ENCODE data around the gene WDR59.
A peak's percentile ranks its signal among the peaks of the same experiment; 100 is the strongest.
"Not testable (repeated sequence)": the region's sequence is repeated elsewhere in the genome, so short reads cannot be mapped to it uniquely, and the experiment has no call there.

WDR59 gene

DNA sequence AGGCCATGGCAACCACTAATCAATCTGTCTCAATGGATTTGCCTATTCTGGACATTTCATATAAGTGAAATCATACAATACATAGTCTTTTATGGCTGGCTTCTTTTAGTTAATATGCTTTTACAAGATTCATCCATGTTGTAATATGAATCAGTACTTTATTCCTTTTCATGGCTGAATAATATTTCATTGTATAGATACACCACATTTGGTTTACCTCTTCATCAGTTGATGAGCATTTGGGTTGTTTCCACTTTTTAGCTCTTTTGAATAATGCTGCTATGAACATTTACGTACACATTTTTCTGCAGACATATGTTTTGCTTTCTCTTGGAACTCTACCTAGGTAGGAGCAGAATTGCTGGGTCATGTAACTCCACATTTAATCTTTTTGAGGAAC lies 11.1 kb upstream of the WDR59 start:
- H3K79me2 ChIP-seq = peaks cover 14% of the 10 kb centered on the region
- H3K9ac ChIP-seq = no peak overlapping the region
- H2AFZ ChIP-seq = no peak overlapping the region
- no peaks in the 10 kb centered on the region for H3K36me3 ChIP-seq (ENCODE audit: control insufficient read depth, insufficient read depth, low read length)
- H3K4me1 ChIP-seq = peaks cover 23% of the 10 kb centered on the region
- no peak for TF ChIP-seq CTCF (IDR thresholded peaks at IDR 0.05)
- H3K4me3 ChIP-seq (ENCODE audit: low read depth, low read length) = no peak overlapping the region
- no peaks in the 10 kb centered on the region for H3K27me3 ChIP-seq (ENCODE audit: control insufficient read depth, insufficient read depth, low read length)
- H3K27ac ChIP-seq = no peak overlapping the region
- H3K9me3 ChIP-seq (ENCODE audit: control insufficient read depth, low read length) = no peaks in the 10 kb centered on the region
- no peak overlapping the region for H3K4me2 ChIP-seq (ENCODE audit: low read length)

DNA sequence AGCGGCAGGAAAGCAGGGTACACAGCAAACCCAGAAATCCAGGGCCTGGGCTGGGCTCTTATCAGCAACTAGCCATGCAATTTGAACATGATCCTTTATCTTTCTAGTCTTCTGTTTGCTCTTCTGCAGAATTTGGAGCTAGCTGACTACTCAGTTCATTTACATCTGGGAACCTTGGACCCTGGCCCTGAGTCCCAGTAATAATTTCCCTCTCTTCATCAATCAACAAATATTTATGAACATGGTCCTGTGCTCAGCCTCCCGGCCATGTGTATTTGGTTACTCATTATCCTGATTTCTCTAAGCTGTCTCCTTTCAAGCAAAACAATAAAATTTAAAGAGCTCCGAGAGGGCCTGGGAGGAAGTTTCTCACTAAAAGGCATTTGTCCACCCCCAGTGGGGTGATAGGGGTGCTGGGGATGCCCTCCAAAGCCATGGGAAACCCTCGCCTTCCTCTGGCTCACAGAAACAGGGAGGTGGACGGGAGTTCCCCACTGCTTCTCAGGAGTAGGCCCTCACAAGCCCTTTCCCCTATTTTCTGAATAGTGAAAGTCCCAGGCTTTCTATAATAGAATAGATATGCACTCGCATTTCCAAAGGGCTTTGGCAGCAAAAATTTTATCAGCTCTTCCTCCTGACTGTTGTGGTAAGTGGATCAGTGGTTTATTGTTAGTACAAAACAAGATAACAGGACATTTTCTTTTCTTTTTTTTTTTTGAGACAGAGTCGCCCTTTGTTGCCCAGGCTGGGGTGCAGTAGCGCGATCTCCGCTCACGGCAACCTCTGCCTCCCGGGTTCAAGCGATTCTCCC lies 6.9 kb upstream of the WDR59 start:
- no peaks in the 10 kb centered on the region for H3K36me3 ChIP-seq (ENCODE audit: control insufficient read depth, insufficient read depth, low read length)
- H3K4me3 ChIP-seq (ENCODE audit: low read depth, low read length) = no peak overlapping the region
- H3K27ac ChIP-seq = peak overlapping the region; percentile 79
- H3K79me2 ChIP-seq = no peaks in the 10 kb centered on the region
- H3K4me2 ChIP-seq (ENCODE audit: low read length) = no peak overlapping the region
- H3K9ac ChIP-seq = no peak overlapping the region
- no peaks in the 10 kb centered on the region for H3K9me3 ChIP-seq (ENCODE audit: control insufficient read depth, low read length)
- H3K27me3 ChIP-seq (ENCODE audit: control insufficient read depth, insufficient read depth, low read length) = no peaks in the 10 kb centered on the region
- no peak for TF ChIP-seq CTCF (IDR thresholded peaks at IDR 0.05)
- H2AFZ ChIP-seq = peak overlapping the region; percentile 94
- H3K4me1 ChIP-seq = peaks cover 15% of the 10 kb centered on the region

GRCh38 chr16:74991268-74991592 lies 6.3 kb upstream of the WDR59 start:
- Histone ChIP-seq H3K27me3 (ENCODE audit: control insufficient read depth, insufficient read depth, low read length) (no peaks in the 10 kb centered on the region), H3K36me3 (ENCODE audit: control insufficient read depth, insufficient read depth, low read length) (no peaks in the 10 kb centered on the region), H3K27ac (peak overlapping the region; percentile 79), H3K4me1 (peaks cover 15% of the 10 kb centered on the region), H3K9me3 (ENCODE audit: control insufficient read depth, low read length) (no peaks in the 10 kb centered on the region), H2AFZ (peak overlapping the region; percentile 94), H3K9ac (no peak overlapping the region), H3K4me2 (ENCODE audit: low read length) (no peak overlapping the region), H3K4me3 (ENCODE audit: low read depth, low read length) (no peak overlapping the region), H3K79me2 (no peaks in the 10 kb centered on the region)
- no peak for TF ChIP-seq CTCF (IDR thresholded peaks at IDR 0.05)

DNA sequence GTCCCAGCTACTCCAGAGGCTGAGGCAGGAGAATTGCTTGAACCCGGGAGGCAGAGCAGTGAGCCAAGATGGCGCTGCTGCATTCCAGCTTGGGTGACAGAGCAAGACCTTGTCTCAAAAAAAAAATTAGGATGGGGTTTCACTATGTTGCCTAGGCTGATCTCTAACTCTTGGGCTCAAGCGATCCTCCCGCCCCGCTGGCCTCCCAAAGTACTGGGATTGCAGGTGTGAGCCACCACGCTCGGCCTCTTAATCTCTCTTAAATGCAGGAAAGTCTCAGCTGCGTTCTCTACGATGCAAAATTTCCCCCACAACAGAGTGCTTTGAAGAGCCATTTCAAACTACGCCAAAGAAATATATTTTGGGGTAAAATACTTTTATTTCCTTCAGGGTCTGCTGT lies 5.9 kb upstream of the WDR59 start:
- no peak for TF ChIP-seq CTCF (IDR thresholded peaks at IDR 0.05)
- Histone ChIP-seq H2AFZ (peak overlapping the region; percentile 94), H3K79me2 (no peaks in the 10 kb centered on the region), H3K4me3 (ENCODE audit: low read depth, low read length) (no peak overlapping the region), H3K4me2 (ENCODE audit: low read length) (no peak overlapping the region), H3K27ac (no peak overlapping the region), H3K9me3 (ENCODE audit: control insufficient read depth, low read length) (no peaks in the 10 kb centered on the region), H3K36me3 (ENCODE audit: control insufficient read depth, insufficient read depth, low read length) (no peaks in the 10 kb centered on the region), H3K4me1 (peaks cover 15% of the 10 kb centered on the region), H3K27me3 (ENCODE audit: control insufficient read depth, insufficient read depth, low read length) (no peaks in the 10 kb centered on the region), H3K9ac (no peak overlapping the region)

DNA sequence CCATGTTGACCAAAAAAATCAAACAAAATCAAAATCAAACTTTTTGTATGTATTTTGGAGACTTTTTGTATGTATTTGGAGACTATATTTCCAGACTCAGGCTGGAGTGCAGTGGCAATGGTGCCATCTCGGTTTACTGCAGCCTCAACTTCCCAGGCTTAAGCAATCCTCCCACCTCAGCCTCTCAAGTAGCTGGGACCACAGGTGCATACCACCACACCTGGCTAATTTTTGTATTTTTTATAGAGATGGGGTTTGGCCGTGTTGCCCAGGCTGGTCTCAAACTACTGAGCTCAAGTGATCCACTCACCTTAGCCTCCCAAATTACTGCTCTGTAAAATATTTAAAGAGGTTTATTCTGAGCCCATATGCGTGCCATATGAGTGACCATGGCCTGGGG lies 4.9 kb upstream of the WDR59 start:
- H3K27ac ChIP-seq = peak overlapping the region; percentile 71
- H3K9me3 ChIP-seq (ENCODE audit: control insufficient read depth, low read length); H3K36me3 ChIP-seq (ENCODE audit: control insufficient read depth, insufficient read depth, low read length); H3K4me2 ChIP-seq (ENCODE audit: low read length); H3K79me2 ChIP-seq; H3K4me3 ChIP-seq (ENCODE audit: low read depth, low read length); H2AFZ ChIP-seq; H3K27me3 ChIP-seq (ENCODE audit: control insufficient read depth, insufficient read depth, low read length); H3K9ac ChIP-seq: not testable (repeated sequence)
- peaks cover 15% of the 10 kb centered on the region for H3K4me1 ChIP-seq
